Spleen (tissue), 11 donors: ENCODE results near the gene ICAM4. TPM values are rescaled to one million over a fixed set of nuclear protein-coding genes. Genes with fewer than 3 reads are reported as not detected.
"Not testable (repeated sequence)": the region's sequence is repeated elsewhere in the genome, so short reads cannot be mapped to it uniquely, and the experiment has no call there.

ENCODE experiments used
- DNase-seq: peaks from one replicate; pipeline ENCODE4 v3.0.0-alpha.2; 2020
- H3K27ac ChIP-seq, 8 donors: fragments of 200-600 bp; sonication (generic) in 7 of 8; 1 replicate in 4 of 8; 2 replicates in 4 of 8; pipeline versions ENCODE4 v1.5.0 to v1.8.0; 2016 to 2021; ENCODE audit warnings: inconsistent platforms in 4 of 8, mild to moderate bottlenecking in 4 of 8, moderate library complexity in 1 of 8
- H3K27me3 ChIP-seq, 7 donors: fragments of 200-600 bp; sonication (generic) in 6 of 7; replicated peaks in 1 of 7; 1 replicate in 4 of 7; 2 replicates in 3 of 7; pipeline versions ENCODE4 v1.5.0 to v1.8.0; 2016 to 2021; ENCODE audit warnings: inconsistent platforms in 3 of 7, mild to moderate bottlenecking in 1 of 7
- H3K36me3 ChIP-seq, 6 donors: fragments of 200-600 bp; sonication (generic) in 5 of 6; 1 replicate in 4 of 6; 2 replicates in 2 of 6; pipeline versions ENCODE4 v1.5.0 to v1.8.0; 2016 to 2021; ENCODE audit warnings: inconsistent platforms in 2 of 6
- H3K4me1 ChIP-seq, 6 donors: fragments of 200-600 bp; sonication (generic) in 5 of 6; 1 replicate in 3 of 6; 2 replicates in 3 of 6; pipeline versions ENCODE4 v1.5.0 to v1.8.0; 2016 to 2021; ENCODE audit warnings: inconsistent platforms in 3 of 6
- H3K4me3 ChIP-seq, 8 donors: fragments of 200-600 bp; sonication (generic) in 7 of 8; 1 replicate in 4 of 8; 2 replicates in 4 of 8; pipeline versions ENCODE4 v1.5.0 to v1.8.0; 2016 to 2021; ENCODE audit warnings: inconsistent platforms in 4 of 8, mild to moderate bottlenecking in 4 of 8, moderate library complexity in 2 of 8
- H3K9me3 ChIP-seq, 8 donors: fragments of 200-600 bp; sonication (generic) in 7 of 8; 1 replicate in 4 of 8; 2 replicates in 4 of 8; pipeline versions ENCODE4 v1.5.0 to v1.8.0; 2016 to 2021; ENCODE audit warnings: inconsistent platforms in 4 of 8
- CTCF ChIP-seq, 11 experiments: fragments of 200-600 bp in 7 of 11; fragments of 450-650 bp in 4 of 11; sonication (generic) in 4 of 11; IDR thresholded peaks in 8 of 11; conservative IDR thresholded peaks in 3 of 11; 1 replicate in 7 of 11; 2 replicates in 4 of 11; pipeline versions ENCODE4 v1.4.0 to v1.8.0; 2016 to 2021; ENCODE audit warnings: antibody characterized with exemption in 11 of 11, inconsistent platforms in 4 of 11, mild to moderate bottlenecking in 1 of 11
- POLR2A ChIP-seq, 3 donors: fragments of 450-650 bp; IDR thresholded peaks; one replicate each; pipeline ENCODE4 v1.5.1; 2017; ENCODE audit warnings: antibody characterized with exemption in 3 of 3, mild to moderate bottlenecking in 1 of 3
- POLR2AphosphoS5 ChIP-seq, 3 donors: sonication (generic); formaldehyde crosslinking; IDR thresholded peaks; one replicate each; pipeline ENCODE4 v1.5.1; 2017; ENCODE audit warnings: antibody characterized with exemption in 3 of 3
- WGBS, 5 donors: extraction: QIAGEN DNeasy Blood & Tissue Kit in 3 of 5; methylation state at CpG; one replicate each; pipeline versions ENCODE4 v1.1.5 to v1.1.7; 2013 to 2018; 5-methylcytosine and 5-hydroxymethylcytosine counted together
- intact Hi-C: fragments of 100-400 bp; cut with DNase I; formaldehyde crosslinking; loops from one replicate; pipeline ENCODE4 v1.15.0; 2023; ENCODE audit warnings: low total_unique reads
- polyA plus RNA-seq, 3 donors: library from polyadenylated mRNA; stranded (reverse); fragments of 200-250 nt; gene quantifications; one replicate each; pipeline ENCODE4 v1.2.1, GENCODE V29; 2013
- small RNA-seq, 4 donors: library from RNA; depleted of rRNA; stranded (forward); fragments of <200 nt; gene quantifications; one replicate each; pipeline ENCODE3, GENCODE V24; 2016
- total RNA-seq, 7 donors: library from RNA; depleted of rRNA in 3 of 7; stranded (reverse); fragments of >200 nt in 3 of 7; fragmentation: NEBNext Ultra II Directional in 4 of 7; extraction: Animal tissue kit (Norgen Biotek cat#: 25700) in 4 of 7; gene quantifications; one replicate each; pipeline versions ENCODE4 v1.1.0 to v1.2.1, GENCODE V29; 2016 to 2021
- donor health status: healthy with polysubstance abuse.
- donor health status: DM: no; HTN: no; CAD: no; lungs with moderate emphysema.
- donor health status: DM: no; HTN: no; CAD: no.
- donor health status: Bipolar disorder and iron deficiency.
- donor health status: healthy.
- donor health status: DM: no; HTN: no; CAD: no.
- donor health status: DM: yes; HTN: yes; CAD: no.

The ICAM4 gene
- total and polyA plus RNA-seq, 10 donors: 0.48 to 3.7 (median 1.3) TPM

GRCh38 chr19:10334588-10335351 lies 48.0 kb downstream of the ICAM4 start:
- no peaks in the 10 kb centered on the region for H3K27me3 ChIP-seq
- peaks cover 21 to 90% (median 56%) of the 10 kb centered on the region in 6 donors for H3K4me1 ChIP-seq
- intact Hi-C loops: loop anchor here (10.0 kb wide), 1 partner anchor 60 kb away; the partner anchor contains the start of gene ICAM1
- peak overlapping the region; percentile 1 to 91 (median 80) for H3K4me3 ChIP-seq
- peak; percentile 93 for DNase-seq
- TF ChIP-seq CTCF (IDR thresholded peaks at IDR 0.05 in 8 of 11, conservative IDR thresholded peaks at IDR 0.05 in 3 of 11): peak in 2 of 11 experiments; percentile 11 to 13
- TF ChIP-seq POLR2AphosphoS5 (IDR thresholded peaks at IDR 0.05): peak; percentile 76 to 87 (median 84)
- no peak for TF ChIP-seq POLR2A (IDR thresholded peaks at IDR 0.05)
- peak overlapping the region; percentile 14 to 95 (median 92) for H3K27ac ChIP-seq
- 53 to 72% (median 60%) methylated on average over 47 to 59 of the region's 59 CpGs for WGBS, 5 donors
- peaks cover 0 to 50% (median 24%) of the 10 kb centered on the region in 6 donors for H3K36me3 ChIP-seq
- H3K9me3 ChIP-seq: no peaks in the 10 kb centered on the region

- intact Hi-C loops: loop anchor here (10.0 kb wide), 1 partner anchor 61 kb away; the partner anchor contains the start of gene ICAM1
- Histone ChIP-seq H3K27ac (peak overlapping the region in 4 of 8 donors; percentile 93 to 95 (median 94)), H3K4me1 (peaks cover 24 to 93% (median 61%) of the 10 kb centered on the region in 6 donors), H3K4me3 (peak overlapping the region in 1 of 8 donors; percentile 91), H3K36me3 (peaks cover 0 to 43% (median 17%) of the 10 kb centered on the region in 6 donors), H3K9me3 (no peaks in the 10 kb centered on the region), H3K27me3 (no peaks in the 10 kb centered on the region)
- no peak for DNase-seq
- TF ChIP-seq CTCF (IDR thresholded peaks at IDR 0.05 in 8 of 11, conservative IDR thresholded peaks at IDR 0.05 in 3 of 11) (no peak), POLR2AphosphoS5 (IDR thresholded peaks at IDR 0.05) (peak in 1 of 3 donors; percentile 8), POLR2A (IDR thresholded peaks at IDR 0.05) (no peak)
- WGBS, 5 donors: 71 to 85% (median 79%) methylated on average over 9 to 26 of the region's 26 CpGs
These were observed 48.7 kb downstream of the ICAM4 start for GRCh38 chr19:10335352-10335985.

- not testable (repeated sequence) for H3K9me3 ChIP-seq, H3K4me3 ChIP-seq, H3K27me3 ChIP-seq, DNase-seq
- Histone ChIP-seq H3K4me1 (peaks cover 24 to 88% (median 58%) of the 10 kb centered on the region in 6 donors), H3K27ac (peak overlapping the region in 2 of 8 donors; percentile 88 to 94), H3K36me3 (peaks cover 0 to 34% (median 14%) of the 10 kb centered on the region in 6 donors)
- WGBS, 5 donors: 94 to 97% (median 95%) methylated on average over 9 of the region's 9 CpGs
- intact Hi-C loops: loop anchor here (10.0 kb wide), 1 partner anchor 62 kb away; the partner anchor contains the start of gene ICAM1
These were observed 50.0 kb downstream of the ICAM4 start for GRCh38 chr19:10336725-10337124.

Small RNAs within 50 kb of the gene (small RNA-seq; reads per million reads assigned to genes)
- gene AC011511.1: 0 reads per million in 4 donors
- 0 reads per million in 4 donors for gene AC011511.4

Other genes with a start within 250 kb of the ICAM4 start
- 10 to 100 TPM; 52.2 to 65.6 (median 57.8) TPM for gene SHFL, start 200.6 kb upstream of the ICAM4 start, total RNA-seq
- gene SHFL, start 200.6 kb upstream of the ICAM4 start, polyA plus RNA-seq: 10 to 100 TPM; 33.0 to 55.8 (median 42.6) TPM
- gene ANGPTL6, start 184.3 kb upstream of the ICAM4 start, total RNA-seq: 1 to 10 TPM; 1.4 to 4.8 (median 3.4) TPM
- gene ANGPTL6, start 184.3 kb upstream of the ICAM4 start, polyA plus RNA-seq: 10 to 100 TPM; 10.6 to 18.4 (median 12.6) TPM
- 10 to 100 TPM; 26.8 to 52.1 (median 40.9) TPM for gene PPAN, start 180.6 kb upstream of the ICAM4 start, total RNA-seq
- 10 to 100 TPM; 46.1 to 90.2 (median 60.3) TPM for gene PPAN, start 180.6 kb upstream of the ICAM4 start, polyA plus RNA-seq
- 10 to 100 TPM; 10.9 to 24.2 (median 18.2) TPM for gene P2RY11, start 175.3 kb upstream of the ICAM4 start, total RNA-seq
- 10 to 100 TPM in 2 of 3 donors, 1 to 10 TPM in 1; 7.9 to 18.2 (median 14.7) TPM for gene P2RY11, start 175.3 kb upstream of the ICAM4 start, polyA plus RNA-seq
- gene EIF3G, start 167.1 kb upstream of the ICAM4 start, total RNA-seq: 100 to 1,000 TPM; 165 to 209 (median 194) TPM
- gene EIF3G, start 167.1 kb upstream of the ICAM4 start, polyA plus RNA-seq: 100 to 1,000 TPM; 200 to 262 (median 213) TPM
- gene DNMT1, start 92.0 kb upstream of the ICAM4 start, total RNA-seq: 100 to 1,000 TPM in 2 of 7 donors, 10 to 100 TPM in 5; 66.9 to 131 (median 77.2) TPM
- 10 to 100 TPM; 40.6 to 43.3 (median 41.1) TPM for gene DNMT1, start 92.0 kb upstream of the ICAM4 start, polyA plus RNA-seq
- 1 to 10 TPM; 1.6 to 6.1 (median 3.6) TPM for gene S1PR2, start 55.6 kb upstream of the ICAM4 start, total RNA-seq
- gene S1PR2, start 55.6 kb upstream of the ICAM4 start, polyA plus RNA-seq: 1 to 10 TPM; 1.4 to 3.0 (median 1.8) TPM
- 10 to 100 TPM; 32.7 to 52.3 (median 37.2) TPM for gene MRPL4, start 34.7 kb upstream of the ICAM4 start, total RNA-seq
- gene MRPL4, start 34.7 kb upstream of the ICAM4 start, polyA plus RNA-seq: 10 to 100 TPM; 31.5 to 60.5 (median 46.0) TPM
- gene ICAM1, start 15.8 kb upstream of the ICAM4 start, total RNA-seq: 100 to 1,000 TPM in 5 of 7 donors, 10 to 100 TPM in 2; 84.4 to 163 (median 116) TPM
- 10 to 100 TPM; 12.8 to 22.2 (median 15.1) TPM for gene ICAM1, start 15.8 kb upstream of the ICAM4 start, polyA plus RNA-seq
- gene ICAM5, start 3.0 kb downstream of the ICAM4 start, total RNA-seq: 1 to 10 TPM in 4 of 7 donors, under 1 TPM in 3; 0.33 to 1.4 (median 1.0) TPM
- gene ICAM5, start 3.0 kb downstream of the ICAM4 start, polyA plus RNA-seq: under 1 TPM; 0.07 to 0.29 (median 0.21) TPM
- 1 to 10 TPM; 2.7 to 7.0 (median 3.2) TPM for gene ZGLP1, start 22.9 kb downstream of the ICAM4 start, total RNA-seq
- gene ZGLP1, start 22.9 kb downstream of the ICAM4 start, polyA plus RNA-seq: 10 to 100 TPM; 11.6 to 24.1 (median 19.7) TPM
- 10 to 100 TPM in 6 of 7 donors, 1 to 10 TPM in 1; 9.1 to 28.1 (median 11.2) TPM for gene FDX2, start 29.1 kb downstream of the ICAM4 start, total RNA-seq
- gene FDX2, start 29.1 kb downstream of the ICAM4 start, polyA plus RNA-seq: 10 to 100 TPM; 16.1 to 27.9 (median 19.8) TPM
- gene RAVER1, start 46.6 kb downstream of the ICAM4 start, total RNA-seq: 10 to 100 TPM; 33.1 to 45.1 (median 40.3) TPM
- gene RAVER1, start 46.6 kb downstream of the ICAM4 start, polyA plus RNA-seq: 10 to 100 TPM in 1 of 3 donors, 1 to 10 TPM in 2; 4.8 to 18.8 (median 5.8) TPM
- 100 to 1,000 TPM in 5 of 7 donors, 10 to 100 TPM in 2; 69.3 to 180 (median 107) TPM for gene ICAM3, start 52.7 kb downstream of the ICAM4 start, total RNA-seq
- gene ICAM3, start 52.7 kb downstream of the ICAM4 start, polyA plus RNA-seq: 100 to 1,000 TPM; 111 to 119 (median 112) TPM
- 100 to 1,000 TPM; 208 to 299 (median 246) TPM for gene TYK2, start 93.6 kb downstream of the ICAM4 start, total RNA-seq
- gene TYK2, start 93.6 kb downstream of the ICAM4 start, polyA plus RNA-seq: 100 to 1,000 TPM; 159 to 422 (median 257) TPM
- 100 to 1,000 TPM; 131 to 186 (median 150) TPM for gene CDC37, start 116.6 kb downstream of the ICAM4 start, total RNA-seq
- gene CDC37, start 116.6 kb downstream of the ICAM4 start, polyA plus RNA-seq: 100 to 1,000 TPM; 142 to 387 (median 251) TPM
- gene PDE4A, start 133.6 kb downstream of the ICAM4 start, total RNA-seq: 10 to 100 TPM; 12.0 to 17.3 (median 13.3) TPM
- gene PDE4A, start 133.6 kb downstream of the ICAM4 start, polyA plus RNA-seq: 1 to 10 TPM; 2.1 to 4.4 (median 3.2) TPM
- gene KEAP1, start 216.4 kb downstream of the ICAM4 start, total RNA-seq: 10 to 100 TPM; 41.2 to 59.5 (median 46.3) TPM
- gene KEAP1, start 216.4 kb downstream of the ICAM4 start, polyA plus RNA-seq: 10 to 100 TPM; 33.3 to 46.9 (median 34.2) TPM
- 10 to 100 TPM in 3 of 7 donors, 1 to 10 TPM in 4; 4.0 to 21.2 (median 9.2) TPM for gene S1PR5, start 230.5 kb downstream of the ICAM4 start, total RNA-seq
- gene S1PR5, start 230.5 kb downstream of the ICAM4 start, polyA plus RNA-seq: 1 to 10 TPM in 2 of 3 donors, under 1 TPM in 1; 0.52 to 2.1 (median 1.2) TPM